NCI-H2227 (cell line): ENCODE measurements around the gene C3orf52.
"Not testable (repeated sequence)": the region's sequence is repeated elsewhere in the genome, so short reads cannot be mapped to it uniquely, and the experiment has no call there.

Experiments
- DNase-seq: peaks from one replicate; lab custom pipeline; 2025; ENCODE audit not compliant: unreplicated experiment; lab: John Stamatoyannopoulos, UW

The C3orf52 gene

GRCh38 chr3:112086076-112086854 is at the start of gene C3orf52:
Gene C3orf52, plus strand, starts transcription at chr3:112086389. Its CDS starts 19 bp downstream, at chr3:112086408.
- DNase-seq, result peak; percentile 77

GRCh38 chr3:112037194-112037593 is 49.0 kb upstream of the C3orf52 start:
- DNase-seq, result not testable (repeated sequence)

- DNase-seq, result no peak
Observed at GRCh38 chr3:112038863-112039262, 47.3 kb upstream of the C3orf52 start.

GRCh38 chr3:112041321-112041720 is 44.9 kb upstream of the C3orf52 start:
- DNase-seq, result no peak

- DNase-seq, result peak; percentile 42
Observed at GRCh38 chr3:112042842-112043280, 43.3 kb upstream of the C3orf52 start.

- DNase-seq, result peak; percentile 66
Observed at GRCh38 chr3:112043621-112044201, 42.5 kb upstream of the C3orf52 start.

- DNase-seq, result no peak
Observed at GRCh38 chr3:112046599-112046998, 39.6 kb upstream of the C3orf52 start.

GRCh38 chr3:112047264-112047663 is 38.9 kb upstream of the C3orf52 start:
- no peak for DNase-seq

GRCh38 chr3:112048911-112049310 is 37.3 kb upstream of the C3orf52 start:
- DNase-seq, result no peak

- DNase-seq, result no peak
Observed at GRCh38 chr3:112053229-112053628, 33.0 kb upstream of the C3orf52 start.

GRCh38 chr3:112056451-112056929 is 29.7 kb upstream of the C3orf52 start:
- DNase-seq, result no peak

- DNase-seq, result no peak
Observed at GRCh38 chr3:112059497-112059896, 26.7 kb upstream of the C3orf52 start.

GRCh38 chr3:112061152-112061551 is 25.0 kb upstream of the C3orf52 start:
- DNase-seq, result no peak

GRCh38 chr3:112072387-112073060 is 13.7 kb upstream of the C3orf52 start:
- DNase-seq, result not testable (repeated sequence)

- DNase-seq, result no peak
Observed at GRCh38 chr3:112074006-112074405, 12.2 kb upstream of the C3orf52 start.

- DNase-seq, result no peak
Observed at GRCh38 chr3:112074616-112075497, 11.3 kb upstream of the C3orf52 start.

- no peak for DNase-seq
Observed at GRCh38 chr3:112078125-112079083, 7.8 kb upstream of the C3orf52 start.

GRCh38 chr3:112083239-112083638 is 3.0 kb upstream of the C3orf52 start:
- no peak for DNase-seq

GRCh38 chr3:112084980-112085705 is 1.0 kb upstream of the C3orf52 start:
- DNase-seq, result no peak
